ENCODE data around the gene NPAS3. TPM values are rescaled to one million over a fixed set of nuclear protein-coding genes. Genes with fewer than 3 reads are reported as not detected.

The NPAS3 gene
- total RNA-seq, 1 experiment from 2014 or later: 0.35 TPM

GRCh38 chr14:33026850-33027430, 88.3 kb downstream of the NPAS3 start:
- ChIA-PET CTCF (interaction anchor here (0.9 to 1.5 kb wide), 2 partner anchors 9 to 766 kb away, joined by 4 to 6 read pairs; no protein-coding TSS in a partner anchor), POLR2A (no interaction called here)
- no TSS peak for BruUV-seq (replicated peaks)
- intact Hi-C loops (cut with micrococcal nuclease): no loop called here
- TF ChIP-seq CTCF (IDR thresholded peaks at IDR 0.05; ENCODE audit: unreplicated experiment): no peak
- no peaks in the 10 kb centered on the region for H3K9me3 Mint-ChIP-seq (ENCODE audit: unreplicated experiment)
- no peaks in the 10 kb centered on the region for H3K27me3 Mint-ChIP-seq (ENCODE audit: insufficient read depth, unreplicated experiment)
- no peak for DNase-seq (ENCODE audit: unreplicated experiment)
- no peaks in the 10 kb centered on the region for H3K4me1 Mint-ChIP-seq (ENCODE audit: insufficient read depth, unreplicated experiment)
- H3K27ac Mint-ChIP-seq (ENCODE audit: low read depth, unreplicated experiment): no peak overlapping the region
- H3K4me3 Mint-ChIP-seq (ENCODE audit: unreplicated experiment): no peak overlapping the region
- H3K36me3 Mint-ChIP-seq (ENCODE audit: insufficient read depth, unreplicated experiment): no peaks in the 10 kb centered on the region

- ChIA-PET POLR2A (no interaction called here), CTCF (no interaction called here)
- intact Hi-C loops (cut with micrococcal nuclease): no loop called here
- H3K9me3 Mint-ChIP-seq (ENCODE audit: unreplicated experiment): no peaks in the 10 kb centered on the region
- no peaks in the 10 kb centered on the region for H3K36me3 Mint-ChIP-seq (ENCODE audit: insufficient read depth, unreplicated experiment)
- no peak for TF ChIP-seq CTCF (IDR thresholded peaks at IDR 0.05; ENCODE audit: unreplicated experiment)
- H3K27me3 Mint-ChIP-seq (ENCODE audit: insufficient read depth, unreplicated experiment): no peaks in the 10 kb centered on the region
- BruUV-seq (replicated peaks): no TSS peak
- H3K27ac Mint-ChIP-seq (ENCODE audit: low read depth, unreplicated experiment): no peak overlapping the region
- H3K4me3 Mint-ChIP-seq (ENCODE audit: unreplicated experiment): no peak overlapping the region
- no peak for DNase-seq (ENCODE audit: unreplicated experiment)
- no peaks in the 10 kb centered on the region for H3K4me1 Mint-ChIP-seq (ENCODE audit: insufficient read depth, unreplicated experiment)
These were observed 90.8 kb downstream of the NPAS3 start for GRCh38 chr14:33029511-33029910.

- BruUV-seq (replicated peaks): no TSS peak
- ChIA-PET CTCF (no interaction called here), POLR2A (no interaction called here)
- no peak for TF ChIP-seq CTCF (IDR thresholded peaks at IDR 0.05; ENCODE audit: unreplicated experiment)
- Mint-ChIP-seq H3K27ac (ENCODE audit: low read depth, unreplicated experiment) (no peak overlapping the region), H3K4me3 (ENCODE audit: unreplicated experiment) (no peak overlapping the region), H3K27me3 (ENCODE audit: insufficient read depth, unreplicated experiment) (no peaks in the 10 kb centered on the region), H3K36me3 (ENCODE audit: insufficient read depth, unreplicated experiment) (no peaks in the 10 kb centered on the region), H3K9me3 (ENCODE audit: unreplicated experiment) (no peaks in the 10 kb centered on the region), H3K4me1 (ENCODE audit: insufficient read depth, unreplicated experiment) (no peaks in the 10 kb centered on the region)
- intact Hi-C loops (cut with micrococcal nuclease): no loop called here
- no peak for DNase-seq (ENCODE audit: unreplicated experiment)
These were observed 91.7 kb downstream of the NPAS3 start for GRCh38 chr14:33030386-33030785.

GRCh38 chr14:33035416-33036194, 96.9 kb downstream of the NPAS3 start:
- no TSS peak for BruUV-seq (replicated peaks)
- no peaks in the 10 kb centered on the region for H3K4me1 Mint-ChIP-seq (ENCODE audit: insufficient read depth, unreplicated experiment)

More at GRCh38 chr14:33035416-33036194, 96.9 kb downstream of the NPAS3 start:
- Mint-ChIP-seq H3K9me3 (ENCODE audit: unreplicated experiment) (no peaks in the 10 kb centered on the region), H3K36me3 (ENCODE audit: insufficient read depth, unreplicated experiment) (no peaks in the 10 kb centered on the region), H3K27me3 (ENCODE audit: insufficient read depth, unreplicated experiment) (no peaks in the 10 kb centered on the region), H3K27ac (ENCODE audit: low read depth, unreplicated experiment) (no peak overlapping the region), H3K4me3 (ENCODE audit: unreplicated experiment) (no peak overlapping the region)
- POLR2A ChIA-PET: no interaction called here
- no peak for DNase-seq (ENCODE audit: unreplicated experiment)
- intact Hi-C loops (cut with micrococcal nuclease): no loop called here
- no peak for TF ChIP-seq CTCF (IDR thresholded peaks at IDR 0.05; ENCODE audit: unreplicated experiment)
- CTCF ChIA-PET: interaction anchor here (0.6 to 2.2 kb wide), 3 partner anchors 9 to 474 kb away, joined by 3 to 4 read pairs (median 3); no protein-coding TSS in a partner anchor
